ENCODE data around the gene ENTPD1. TPM values are rescaled to one million over a fixed set of nuclear protein-coding genes. Genes with fewer than 3 reads are reported as not detected.
"Not testable (repeated sequence)": the region's sequence is repeated elsewhere in the genome, so short reads cannot be mapped to it uniquely, and the experiment has no call there.

ENTPD1 gene
- polyA plus RNA-seq, 3 donors, result 62.2 to 71.1 (median 70.4) TPM

GRCh38 chr10:95806687-95807380 lies 50.9 kb downstream of the ENTPD1 start:
- intact Hi-C loops (cut with micrococcal nuclease); DNase-seq; H3K27ac ChIP-seq (ENCODE audit: low read depth in 1 of 2, low read length in 2 of 2); H3K27me3 Mint-ChIP-seq (ENCODE audit: low read depth in 3 of 3); H2AFZ ChIP-seq (ENCODE audit: insufficient read depth, low read depth, low read length, poor library complexity, severe bottlenecking); H3K9me3 ChIP-seq (replicated peaks in 1 of 2; ENCODE audit: control insufficient read depth in 1 of 2, insufficient read depth in 1 of 2, low read length in 2 of 2); H3K4me1 ChIP-seq (ENCODE audit: control insufficient read depth in 1 of 2, insufficient read depth in 2 of 2, low read length in 2 of 2); H3K9ac ChIP-seq (ENCODE audit: insufficient read depth, low read length, poor library complexity, severe bottlenecking); H3K4me3 ChIP-seq (replicated peaks in 1 of 3; ENCODE audit: low read depth in 2 of 3, low read length in 3 of 3); H3K27me3 ChIP-seq (ENCODE audit: control insufficient read depth in 2 of 2, insufficient read depth in 2 of 2, low read length in 2 of 2); H3K4me2 ChIP-seq (replicated peaks; ENCODE audit: extremely low read depth, low read length, poor library complexity, severe bottlenecking): not testable (repeated sequence)
- H3K9me3 Mint-ChIP-seq, result peaks cover 0 to 13% (median 3%) of the 10 kb centered on the region in 7 donors
- Histone ChIP-seq H4K20me1 (ENCODE audit: insufficient read depth, low read length) (peaks cover 51% of the 10 kb centered on the region), H3K79me2 (ENCODE audit: insufficient read depth, low read length) (peaks cover 34% of the 10 kb centered on the region), H3K36me3 (replicated peaks in 1 of 2; ENCODE audit: control insufficient read depth in 1 of 2, insufficient read depth in 2 of 2, low read length in 2 of 2) (peaks cover 2 to 19% of the 10 kb centered on the region in 2 donors)
- 76% methylated on average over 8 of the region's 11 CpGs for WGBS (ENCODE audit: insufficient coverage)
- H3K4me1 Mint-ChIP-seq, result peaks cover 38% of the 10 kb centered on the region
- peak overlapping the region in 1 of 2 donors; percentile 41 for H3K4me3 Mint-ChIP-seq
- peaks cover 53 to 68% of the 10 kb centered on the region in 2 donors for H3K36me3 Mint-ChIP-seq
- H3K27ac Mint-ChIP-seq, result peak overlapping the region in 3 of 7 donors; percentile 19 to 81 (median 64)

- H3K9me3 ChIP-seq (replicated peaks in 1 of 2; ENCODE audit: control insufficient read depth in 1 of 2, insufficient read depth in 1 of 2, low read length in 2 of 2); H2AFZ ChIP-seq (ENCODE audit: insufficient read depth, low read depth, low read length, poor library complexity, severe bottlenecking); H3K9me3 Mint-ChIP-seq; H3K27ac ChIP-seq (ENCODE audit: low read depth in 1 of 2, low read length in 2 of 2); H3K4me3 Mint-ChIP-seq; intact Hi-C loops (cut with micrococcal nuclease); DNase-seq; H3K4me3 ChIP-seq (replicated peaks in 1 of 3; ENCODE audit: low read depth in 2 of 3, low read length in 3 of 3); H3K27me3 Mint-ChIP-seq (ENCODE audit: low read depth in 3 of 3); H3K9ac ChIP-seq (ENCODE audit: insufficient read depth, low read length, poor library complexity, severe bottlenecking); H3K27me3 ChIP-seq (ENCODE audit: control insufficient read depth in 2 of 2, insufficient read depth in 2 of 2, low read length in 2 of 2); H3K4me2 ChIP-seq (replicated peaks; ENCODE audit: extremely low read depth, low read length, poor library complexity, severe bottlenecking): not testable (repeated sequence)
- WGBS (ENCODE audit: insufficient coverage), result no CpG with 5 or more reads among the region's 8 CpGs
- H3K36me3 ChIP-seq (replicated peaks in 1 of 2; ENCODE audit: control insufficient read depth in 1 of 2, insufficient read depth in 2 of 2, low read length in 2 of 2), result peaks cover 5 to 23% of the 10 kb centered on the region in 2 donors
- H3K27ac Mint-ChIP-seq, result peak overlapping the region in 1 of 7 donors; percentile 50
- H3K4me1 ChIP-seq (ENCODE audit: control insufficient read depth in 1 of 2, insufficient read depth in 2 of 2, low read length in 2 of 2), result peaks cover 11 to 15% of the 10 kb centered on the region in 2 donors
- peaks cover 40% of the 10 kb centered on the region for H4K20me1 ChIP-seq (ENCODE audit: insufficient read depth, low read length)
- peaks cover 48 to 61% of the 10 kb centered on the region in 2 donors for H3K36me3 Mint-ChIP-seq
- H3K4me1 Mint-ChIP-seq, result peaks cover 44% of the 10 kb centered on the region
- peaks cover 20% of the 10 kb centered on the region for H3K79me2 ChIP-seq (ENCODE audit: insufficient read depth, low read length)
Observed at GRCh38 chr10:95808705-95809308, 52.8 kb downstream of the ENTPD1 start.

Data from CD14-positive monocyte (primary cell).